ENCODE data around the gene FOXM1. TPM values are rescaled to one million over a fixed set of nuclear protein-coding genes. Genes with fewer than 3 reads are reported as not detected.

The FOXM1 gene
- total and polyA plus RNA-seq, 2 experiments from 2014 or later = 15.4 to 23.9 TPM

GRCh38 chr12:2854669-2855453 lies 22.1 kb downstream of the FOXM1 start:
- H3K4me1 ChIP-seq (ENCODE audit: insufficient read depth) = no peaks in the 10 kb centered on the region
- no peaks in the 10 kb centered on the region for H3K9me2 ChIP-seq (ENCODE audit: insufficient read depth)

GRCh38 chr12:2853626-2854025 lies 23.3 kb downstream of the FOXM1 start:
- no peak for TF ChIP-seq EZH2 (IDR thresholded peaks at IDR 0.05; ENCODE audit: insufficient read depth, poor library complexity, severe bottlenecking)
- no peak for TF ChIP-seq EZH2phosphoT487 (IDR thresholded peaks at IDR 0.05; ENCODE audit: insufficient read depth, low read depth)
- Histone ChIP-seq H3K27me3 (replicated peaks; ENCODE audit: insufficient read depth) (no peaks in the 10 kb centered on the region), H3K4me1 (ENCODE audit: insufficient read depth) (no peaks in the 10 kb centered on the region), H3K9me2 (ENCODE audit: insufficient read depth) (no peaks in the 10 kb centered on the region), H3K9ac (no peak overlapping the region), H3K27ac (no peak overlapping the region), H3K36me3 (ENCODE audit: low read depth) (no peaks in the 10 kb centered on the region), H4K20me1 (ENCODE audit: insufficient read depth) (no peaks in the 10 kb centered on the region), H3K4me3 (no peak overlapping the region), H3K79me2 (ENCODE audit: insufficient read depth) (no peaks in the 10 kb centered on the region), H2AFZ (no peak overlapping the region), H3K9me3 (ENCODE audit: low read depth) (no peaks in the 10 kb centered on the region), H3K4me2 (ENCODE audit: unreplicated experiment) (no peak overlapping the region), H3F3A (ENCODE audit: insufficient read depth) (no peaks in the 10 kb centered on the region)
- peak; percentile 92 for DNase-seq
- in situ Hi-C loops (cut with MboI) = no loop called here
- WGBS, 2 experiments (ENCODE audit: low coverage in 1 of 2, low lambda C conversion rate in 2 of 2, missing lambda C conversion rate in 2 of 2) = 17 to 22% methylated on average over 11 of the region's 11 CpGs

More at GRCh38 chr12:2854669-2855453, 22.1 kb downstream of the FOXM1 start:
- in situ Hi-C loops (cut with MboI) = no loop called here
- H4K20me1 ChIP-seq (ENCODE audit: insufficient read depth) = no peaks in the 10 kb centered on the region
- TF ChIP-seq EZH2 (IDR thresholded peaks at IDR 0.05; ENCODE audit: insufficient read depth, poor library complexity, severe bottlenecking) (no peak), EZH2phosphoT487 (IDR thresholded peaks at IDR 0.05; ENCODE audit: insufficient read depth, low read depth) (no peak)
- no peak overlapping the region for H3K4me3 ChIP-seq
- no peaks in the 10 kb centered on the region for H3F3A ChIP-seq (ENCODE audit: insufficient read depth)
- no peaks in the 10 kb centered on the region for H3K79me2 ChIP-seq (ENCODE audit: insufficient read depth)
- no peaks in the 10 kb centered on the region for H3K27me3 ChIP-seq (replicated peaks; ENCODE audit: insufficient read depth)
- H3K27ac ChIP-seq = no peak overlapping the region
- no peak overlapping the region for H3K4me2 ChIP-seq (ENCODE audit: unreplicated experiment)
- H3K36me3 ChIP-seq (ENCODE audit: low read depth) = no peaks in the 10 kb centered on the region
- no peak overlapping the region for H3K9ac ChIP-seq
- no peak for DNase-seq
- WGBS, 2 experiments (ENCODE audit: low coverage in 1 of 2, low lambda C conversion rate in 2 of 2, missing lambda C conversion rate in 2 of 2) = 79 to 80% methylated on average over 21 to 25 of the region's 25 CpGs
- H2AFZ ChIP-seq = no peak overlapping the region
- H3K9me3 ChIP-seq (ENCODE audit: low read depth) = no peaks in the 10 kb centered on the region

GRCh38 chr12:2851931-2852330 lies 25.0 kb downstream of the FOXM1 start:
- TF ChIP-seq EZH2 (IDR thresholded peaks at IDR 0.05; ENCODE audit: insufficient read depth, poor library complexity, severe bottlenecking) = no peak
- TF ChIP-seq EZH2phosphoT487 (IDR thresholded peaks at IDR 0.05; ENCODE audit: insufficient read depth, low read depth) = no peak
- Histone ChIP-seq H3K4me2 (ENCODE audit: unreplicated experiment) (no peak overlapping the region), H3K36me3 (ENCODE audit: low read depth) (no peaks in the 10 kb centered on the region), H3F3A (ENCODE audit: insufficient read depth) (no peaks in the 10 kb centered on the region), H3K27me3 (replicated peaks; ENCODE audit: insufficient read depth) (no peaks in the 10 kb centered on the region), H3K27ac (no peak overlapping the region), H3K9me3 (ENCODE audit: low read depth) (no peaks in the 10 kb centered on the region), H2AFZ (no peak overlapping the region), H3K4me3 (no peak overlapping the region), H3K79me2 (ENCODE audit: insufficient read depth) (no peaks in the 10 kb centered on the region), H3K9me2 (ENCODE audit: insufficient read depth) (no peaks in the 10 kb centered on the region), H4K20me1 (ENCODE audit: insufficient read depth) (no peaks in the 10 kb centered on the region), H3K9ac (no peak overlapping the region), H3K4me1 (ENCODE audit: insufficient read depth) (no peaks in the 10 kb centered on the region)
- in situ Hi-C loops (cut with MboI) = no loop called here
- 92 to 93% methylated on average over 3 of the region's 3 CpGs for WGBS, 2 experiments (ENCODE audit: low coverage in 1 of 2, low lambda C conversion rate in 2 of 2, missing lambda C conversion rate in 2 of 2)
- DNase-seq = no peak

- peak; percentile 32 for DNase-seq
- H3K4me3 ChIP-seq = no peak overlapping the region
- TF ChIP-seq EZH2 (IDR thresholded peaks at IDR 0.05; ENCODE audit: insufficient read depth, poor library complexity, severe bottlenecking) = no peak
- no peaks in the 10 kb centered on the region for H3K9me3 ChIP-seq (ENCODE audit: low read depth)
- H3K9ac ChIP-seq = no peak overlapping the region
- peak overlapping the region; percentile 51; the same call in 1 of the 2 replicates for H2AFZ ChIP-seq
- no peaks in the 10 kb centered on the region for H3K79me2 ChIP-seq (ENCODE audit: insufficient read depth)
- H3K27ac ChIP-seq = no peak overlapping the region
- H3K9me2 ChIP-seq (ENCODE audit: insufficient read depth) = no peaks in the 10 kb centered on the region
- H4K20me1 ChIP-seq (ENCODE audit: insufficient read depth) = no peaks in the 10 kb centered on the region
- H3K27me3 ChIP-seq (replicated peaks; ENCODE audit: insufficient read depth) = no peaks in the 10 kb centered on the region
- in situ Hi-C loops (cut with MboI) = no loop called here
- no peaks in the 10 kb centered on the region for H3K36me3 ChIP-seq (ENCODE audit: low read depth)
- H3F3A ChIP-seq (ENCODE audit: insufficient read depth) = no peaks in the 10 kb centered on the region
- H3K4me1 ChIP-seq (ENCODE audit: insufficient read depth) = no peaks in the 10 kb centered on the region
- H3K4me2 ChIP-seq (ENCODE audit: unreplicated experiment) = no peak overlapping the region
- WGBS, 2 experiments (ENCODE audit: low coverage in 1 of 2, low lambda C conversion rate in 2 of 2, missing lambda C conversion rate in 2 of 2) = 24 to 33% methylated on average over 6 of the region's 6 CpGs
These were observed 31.7 kb downstream of the FOXM1 start for GRCh38 chr12:2845280-2845679.
